DND-41 (cell line): ENCODE data around the gene FBXO24.
"Not testable (repeated sequence)": the region's sequence is repeated elsewhere in the genome, so short reads cannot be mapped to it uniquely, and the experiment has no call there.

ENCODE experiments used
- ATAC-seq: fragments of 200-7000 bp; cut with Tn5 transposase; 3 replicates; pipeline ENCODE4 v1.9.1; 2021; ENCODE audit warnings: low read depth; ENCODE audit not compliant: insufficient read depth
- DNase-seq: peaks from one replicate; pipeline ENCODE4 v3.0.0-alpha.2; 2020
- H2AFZ ChIP-seq: 2 replicates; pipeline ENCODE4 v1.6.0; 2012; ENCODE audit warnings: low read depth, low read length
- H3K27ac ChIP-seq: 2 replicates; pipeline ENCODE4 v1.5.1; 2012; ENCODE audit warnings: low read length, inconsistent platforms
- H3K27me3 ChIP-seq: fragments of 200-600 bp; sonication (generic); 2 replicates; pipeline ENCODE4 v1.6.0; 2012; ENCODE audit warnings: low read length, mild to moderate bottlenecking, inconsistent platforms; ENCODE audit not compliant: insufficient read depth, poor library complexity
- H3K36me3 ChIP-seq: 2 replicates; pipeline ENCODE4 v1.5.1; 2012; ENCODE audit warnings: low read length, inconsistent platforms; ENCODE audit not compliant: insufficient read depth
- H3K4me1 ChIP-seq: 2 replicates; pipeline ENCODE4 v1.5.1; 2012; ENCODE audit warnings: mild to moderate bottlenecking, low read length; ENCODE audit not compliant: insufficient read depth
- H3K4me2 ChIP-seq: 2 replicates; pipeline ENCODE4 v1.6.0; 2012; ENCODE audit warnings: mild to moderate bottlenecking, moderate library complexity, low read length, inconsistent platforms; ENCODE audit not compliant: insufficient read depth
- H3K4me3 ChIP-seq, 2 experiments: fragments of 200-600 bp in 1 of 2; shearing (Covaris generic) in 1 of 2; 2 replicates each; pipeline ENCODE4 v1.5.1; 2012 to 2016; ENCODE audit warnings: inconsistent platforms in 2 of 2, low read length in 2 of 2, mild to moderate bottlenecking in 2 of 2, low read depth in 1 of 2, moderate library complexity in 1 of 2
- H3K79me2 ChIP-seq: 2 replicates; pipeline ENCODE4 v1.6.0; 2012; ENCODE audit warnings: low read length, inconsistent platforms; ENCODE audit not compliant: insufficient read depth
- H3K9ac ChIP-seq: 2 replicates; pipeline ENCODE4 v1.6.0; 2012; ENCODE audit warnings: low read depth, mild to moderate bottlenecking, inconsistent platforms, low read length, moderate library complexity
- H3K9me3 ChIP-seq: 2 replicates; pipeline ENCODE4 v1.5.1; 2012; ENCODE audit warnings: low read length, moderate library complexity, mild to moderate bottlenecking, inconsistent platforms; ENCODE audit not compliant: insufficient read depth, severe bottlenecking
- H4K20me1 ChIP-seq: 2 replicates; pipeline ENCODE4 v1.6.0; 2012; ENCODE audit warnings: low read length; ENCODE audit not compliant: insufficient read depth
- EZH2 ChIP-seq: IDR thresholded peaks from 3 replicates; pipeline ENCODE4 v1.6.1; 2012; ENCODE audit warnings: borderline replicate concordance, low read depth, mild to moderate bottlenecking, moderate library complexity, low read length, inconsistent platforms; ENCODE audit not compliant: severe bottlenecking
- TF ChIP-seq, protein P1 (sequence below): IDR thresholded peaks from 2 replicates; pipeline ENCODE4 v1.5.1; 2012; ENCODE audit warnings: borderline replicate concordance, low read length, moderate library complexity, mild to moderate bottlenecking; ENCODE audit not compliant: poor library complexity, severe bottlenecking; ENCODE audit errors: extremely low read depth

FBXO24 gene

DNA sequence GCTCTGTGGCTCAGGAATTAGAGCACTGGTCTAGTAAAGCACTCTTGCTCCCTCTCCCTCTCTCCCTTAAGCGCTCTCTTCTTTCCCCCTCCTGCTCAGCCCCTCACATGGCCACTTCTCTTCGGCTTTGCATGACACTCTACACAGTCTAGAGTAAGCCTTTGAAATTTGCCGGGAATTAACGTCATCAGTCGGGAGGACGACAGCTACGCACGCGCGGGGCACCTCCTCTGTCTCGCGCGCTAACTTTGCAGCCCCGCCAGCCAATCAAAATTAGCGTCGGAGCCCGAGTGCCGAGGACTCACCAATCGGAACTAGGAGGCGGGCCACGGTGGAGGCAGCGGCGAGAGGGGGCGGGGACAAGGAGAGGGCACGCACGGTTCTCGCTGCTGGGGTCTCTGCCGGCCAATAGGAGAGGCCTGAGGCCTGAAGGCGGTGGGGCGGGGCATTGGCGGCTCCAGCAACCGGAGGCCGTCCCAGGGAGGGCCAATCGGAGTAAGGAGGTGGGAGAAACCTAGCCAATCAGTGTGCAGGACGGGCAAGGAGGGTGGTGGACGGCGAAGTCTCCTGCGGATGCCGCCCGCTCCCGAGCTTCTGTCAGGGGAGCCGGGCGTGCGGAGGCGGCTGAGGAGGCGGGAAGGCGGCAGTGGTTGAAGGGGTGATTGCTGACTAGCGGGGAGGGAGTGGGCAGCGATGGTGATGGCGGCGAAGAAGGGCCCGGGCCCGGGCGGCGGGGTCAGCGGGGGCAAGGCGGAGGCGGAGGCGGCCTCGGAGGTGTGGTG, 47.3 kb upstream of the FBXO24 start, which contains the start of gene AGFG2:
Gene AGFG2 (plus strand): TSS at position 550 of the 782 bp plus-strand sequence. CDS start 144 bp downstream, at position 694.
- DNase-seq (peak; percentile 100), ATAC-seq (peak; percentile 95)
- peak within 1 kb of the TSS; percentile 71 to 82; a peak in 3 of 4 replicates for H3K4me3 ChIP-seq
- peak within 1 kb of the TSS; percentile 76 for H3K27ac ChIP-seq
- H3K9ac ChIP-seq: peak within 1 kb of the TSS; percentile 70
- peak within 1 kb of the TSS; percentile 99 for H3K4me2 ChIP-seq
- peaks cover 11% of the 10 kb centered on the region; the same call in 1 of the 2 replicates for H4K20me1 ChIP-seq
- peaks cover 24% of the 10 kb centered on the region for H3K79me2 ChIP-seq
- H3K36me3 ChIP-seq: no peaks in the 10 kb centered on the region
- peak within 1 kb of the TSS; percentile 91 for H2AFZ ChIP-seq
- peaks cover 23% of the 10 kb centered on the region for H3K4me1 ChIP-seq
- H3K27me3 ChIP-seq: no peaks in the 10 kb centered on the region
- TF ChIP-seq, protein P1, sequence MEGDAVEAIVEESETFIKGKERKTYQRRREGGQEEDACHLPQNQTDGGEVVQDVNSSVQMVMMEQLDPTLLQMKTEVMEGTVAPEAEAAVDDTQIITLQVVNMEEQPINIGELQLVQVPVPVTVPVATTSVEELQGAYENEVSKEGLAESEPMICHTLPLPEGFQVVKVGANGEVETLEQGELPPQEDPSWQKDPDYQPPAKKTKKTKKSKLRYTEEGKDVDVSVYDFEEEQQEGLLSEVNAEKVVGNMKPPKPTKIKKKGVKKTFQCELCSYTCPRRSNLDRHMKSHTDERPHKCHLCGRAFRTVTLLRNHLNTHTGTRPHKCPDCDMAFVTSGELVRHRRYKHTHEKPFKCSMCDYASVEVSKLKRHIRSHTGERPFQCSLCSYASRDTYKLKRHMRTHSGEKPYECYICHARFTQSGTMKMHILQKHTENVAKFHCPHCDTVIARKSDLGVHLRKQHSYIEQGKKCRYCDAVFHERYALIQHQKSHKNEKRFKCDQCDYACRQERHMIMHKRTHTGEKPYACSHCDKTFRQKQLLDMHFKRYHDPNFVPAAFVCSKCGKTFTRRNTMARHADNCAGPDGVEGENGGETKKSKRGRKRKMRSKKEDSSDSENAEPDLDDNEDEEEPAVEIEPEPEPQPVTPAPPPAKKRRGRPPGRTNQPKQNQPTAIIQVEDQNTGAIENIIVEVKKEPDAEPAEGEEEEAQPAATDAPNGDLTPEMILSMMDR: no peak
- TF ChIP-seq EZH2: no peak
- H3K9me3 ChIP-seq: no peaks in the 10 kb centered on the region

DNA sequence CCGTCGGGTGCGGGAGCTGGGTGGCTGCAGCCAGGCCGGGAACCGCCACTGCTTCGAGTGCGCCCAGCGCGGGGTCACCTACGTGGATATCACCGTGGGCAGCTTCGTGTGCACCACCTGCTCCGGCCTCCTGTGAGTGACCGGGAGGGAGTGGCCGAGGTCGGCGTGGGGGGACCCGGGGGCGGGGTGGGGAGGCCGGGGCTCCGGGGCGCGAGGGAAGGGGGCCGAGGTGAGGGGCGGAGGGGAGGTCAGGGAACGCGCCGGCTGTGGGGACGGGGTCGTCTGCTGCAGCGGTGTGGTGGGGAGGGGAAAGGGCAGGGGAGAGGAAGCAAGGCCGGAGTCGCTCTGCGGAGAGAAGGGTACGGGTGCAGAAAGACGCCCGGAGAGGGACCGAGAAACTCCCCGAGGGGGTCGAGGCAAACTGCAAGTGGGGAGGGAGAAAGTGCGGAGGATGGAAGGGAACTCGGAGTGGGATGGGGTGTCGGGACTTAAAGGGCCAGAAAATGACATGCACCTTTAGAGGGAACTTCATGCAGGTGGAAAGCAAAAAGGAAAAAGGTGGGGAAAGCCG, 46.6 kb upstream of the FBXO24 start:
- H3K27ac ChIP-seq: peak overlapping the region; percentile 54
- peaks cover 23% of the 10 kb centered on the region for H3K4me1 ChIP-seq
- DNase-seq (peak; percentile 21), ATAC-seq (no peak)
- H3K36me3 ChIP-seq: no peaks in the 10 kb centered on the region
- no peak for TF ChIP-seq EZH2
- TF ChIP-seq, protein P1: no peak
- H3K9me3 ChIP-seq: no peaks in the 10 kb centered on the region
- H3K9ac ChIP-seq: peak overlapping the region; percentile 70
- H2AFZ ChIP-seq: peak overlapping the region; percentile 70
- peak overlapping the region; percentile 99 for H3K4me2 ChIP-seq
- H3K4me3 ChIP-seq: peak overlapping the region; percentile 71 to 82; a peak in 3 of 4 replicates
- peaks cover 30% of the 10 kb centered on the region for H3K79me2 ChIP-seq
- H4K20me1 ChIP-seq: peaks cover 11% of the 10 kb centered on the region; the same call in 1 of the 2 replicates
- H3K27me3 ChIP-seq: no peaks in the 10 kb centered on the region

DNA sequence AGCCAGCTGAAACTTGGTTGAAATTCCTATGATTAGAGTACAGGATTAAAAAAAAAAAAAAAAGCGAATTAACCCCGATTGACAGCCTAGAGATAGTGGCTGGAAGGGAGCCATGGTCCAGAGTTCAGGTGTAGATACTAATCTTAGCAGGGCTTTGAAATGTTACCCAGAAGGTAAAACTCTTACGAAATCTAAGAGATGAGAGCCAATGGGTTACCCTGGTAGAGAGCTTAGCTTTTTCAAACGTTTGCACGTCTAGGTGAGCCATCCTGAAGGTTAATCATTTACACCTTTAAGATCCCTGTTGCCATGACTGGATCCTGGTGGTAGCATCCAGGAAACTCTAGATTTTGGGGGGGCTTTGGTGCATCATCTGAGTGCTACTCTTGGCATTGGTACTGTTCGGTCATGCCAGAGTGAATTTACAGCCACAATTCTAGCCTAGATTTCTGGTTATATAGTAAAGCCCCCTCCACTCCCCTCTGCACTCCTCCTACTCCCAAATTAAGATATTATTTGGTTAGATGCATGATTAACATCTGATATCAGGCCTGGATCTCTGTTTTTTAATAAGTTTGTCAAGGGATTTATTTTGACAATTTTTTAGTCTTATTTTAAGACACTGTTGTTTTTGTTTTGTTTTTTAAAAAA, 45.9 kb upstream of the FBXO24 start:
- no peaks in the 10 kb centered on the region for H3K36me3 ChIP-seq
- H3K79me2 ChIP-seq: peaks cover 30% of the 10 kb centered on the region
- peak overlapping the region; percentile 70 for H3K9ac ChIP-seq
- H3K4me3 ChIP-seq: peak overlapping the region; percentile 71 to 82; a peak in 3 of 4 replicates
- DNase-seq (no peak), ATAC-seq (no peak)
- no peaks in the 10 kb centered on the region for H3K27me3 ChIP-seq
- peaks cover 11% of the 10 kb centered on the region; the same call in 1 of the 2 replicates for H4K20me1 ChIP-seq
- H3K27ac ChIP-seq: no peak overlapping the region; the same call in 1 of the 2 replicates
- no peak for TF ChIP-seq EZH2
- H3K4me1 ChIP-seq: peaks cover 23% of the 10 kb centered on the region
- H3K9me3 ChIP-seq: no peaks in the 10 kb centered on the region
- peak overlapping the region; percentile 58 for H2AFZ ChIP-seq
- H3K4me2 ChIP-seq: peak overlapping the region; percentile 99

DNA sequence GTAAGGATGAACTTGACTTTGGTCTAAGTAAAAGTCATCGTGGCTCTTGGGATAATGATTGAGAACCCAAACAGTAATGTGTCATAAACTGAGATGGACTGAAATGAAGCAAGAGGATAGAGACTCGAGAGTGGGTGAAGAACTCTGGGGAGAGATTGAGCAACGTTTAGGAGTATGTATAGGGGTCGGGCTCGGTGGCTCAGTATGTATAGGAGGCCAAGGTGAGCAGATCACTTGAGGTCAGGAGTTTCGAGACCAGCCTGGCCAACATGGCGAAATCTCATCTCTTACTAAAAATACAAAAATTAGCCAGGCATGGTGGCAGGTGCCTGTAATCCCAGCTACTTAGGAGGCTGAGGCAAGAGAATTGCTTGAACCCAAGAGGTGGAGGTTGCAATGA, 44.8 kb upstream of the FBXO24 start:
- not testable (repeated sequence) for H3K4me3 ChIP-seq, H3K9ac ChIP-seq, DNase-seq, H3K36me3 ChIP-seq, H3K9me3 ChIP-seq, ATAC-seq, H3K27ac ChIP-seq, H3K27me3 ChIP-seq, H2AFZ ChIP-seq
- Histone ChIP-seq H3K4me1 (peaks cover 23% of the 10 kb centered on the region), H3K4me2 (0 out of 2 replicates have a peak overlapping the region, but pooled peaks have one; percentile 11), H3K79me2 (peaks cover 31% of the 10 kb centered on the region), H4K20me1 (peaks cover 11% of the 10 kb centered on the region; the same call in 1 of the 2 replicates)
